Osteoblast (primary cell): Measurements from ENCODE around the gene JPH3. TPM values are rescaled to one million over a fixed set of nuclear protein-coding genes. Genes with fewer than 3 reads are reported as not detected.
A peak's percentile ranks its signal among the peaks of the same experiment; 100 is the strongest.

Source experiments
- DNase-seq: peaks from one replicate; pipeline ENCODE4 v3.0.0; 2011; ENCODE audit warnings: low spot score, mixed read lengths; ENCODE audit not compliant: insufficient read length; ENCODE audit errors: missing footprints
- H2AFZ ChIP-seq: 2 replicates; pipeline ENCODE4 v1.6.0; 2011; ENCODE audit warnings: mild to moderate bottlenecking, low read length
- H3K27ac ChIP-seq: 2 replicates; pipeline ENCODE4 v1.5.1; 2011; ENCODE audit warnings: mild to moderate bottlenecking, low read depth, low read length, moderate library complexity
- H3K27me3 ChIP-seq: 2 replicates; pipeline ENCODE4 v1.6.0; 2012; ENCODE audit warnings: mild to moderate bottlenecking, control low read depth, inconsistent platforms, low read length, moderate library complexity; ENCODE audit not compliant: insufficient read depth
- H3K36me3 ChIP-seq: 2 replicates; pipeline ENCODE4 v1.5.1; 2011; ENCODE audit warnings: mild to moderate bottlenecking, low read length, control low read depth, moderate library complexity; ENCODE audit not compliant: insufficient read depth
- H3K4me1 ChIP-seq: 2 replicates; pipeline ENCODE4 v1.5.1; 2011; ENCODE audit warnings: mild to moderate bottlenecking, low read length, control low read depth, moderate library complexity; ENCODE audit not compliant: insufficient read depth
- H3K4me2 ChIP-seq: 2 replicates; pipeline ENCODE4 v1.6.0; 2011; ENCODE audit warnings: mild to moderate bottlenecking, low read length; ENCODE audit not compliant: insufficient read depth
- H3K4me3 ChIP-seq: fragments of 200-600 bp; sonication (generic); 3 replicates; pipeline ENCODE4 v1.5.1; 2012; ENCODE audit warnings: mild to moderate bottlenecking, low read length, inconsistent platforms; ENCODE audit not compliant: insufficient read depth
- H3K79me2 ChIP-seq: 2 replicates; pipeline ENCODE4 v1.6.0; 2012; ENCODE audit warnings: mild to moderate bottlenecking, low read length, control low read depth, inconsistent platforms; ENCODE audit not compliant: insufficient read depth
- H3K9me3 ChIP-seq: 2 replicates; pipeline ENCODE4 v1.5.1; 2011; ENCODE audit warnings: low read depth, low read length, control low read depth
- H4K20me1 ChIP-seq: 2 replicates; pipeline ENCODE4 v1.6.0; 2012; ENCODE audit warnings: mild to moderate bottlenecking, low read length, control low read depth; ENCODE audit not compliant: insufficient read depth
- CTCF ChIP-seq: IDR thresholded peaks from 2 replicates; pipeline ENCODE4 v1.5.1; 2011; ENCODE audit warnings: mild to moderate bottlenecking, low read depth, low read length, moderate library complexity; ENCODE audit errors: extremely low read depth
- total RNA-seq: library from RNA; depleted of rRNA; stranded (reverse); fragments of >200 nt; gene quantifications from 2 replicates; pipeline ENCODE4 v1.2.3, GENCODE V29; 2012

The JPH3 gene
- total RNA-seq, 1 donor, result not detected

- Histone ChIP-seq H3K9me3 (no peaks in the 10 kb centered on the region), H3K4me2 (no peak overlapping the region), H3K36me3 (no peaks in the 10 kb centered on the region)
Observed at GRCh38 chr16:87690911-87691685, 88.8 kb downstream of the JPH3 start.

DNA sequence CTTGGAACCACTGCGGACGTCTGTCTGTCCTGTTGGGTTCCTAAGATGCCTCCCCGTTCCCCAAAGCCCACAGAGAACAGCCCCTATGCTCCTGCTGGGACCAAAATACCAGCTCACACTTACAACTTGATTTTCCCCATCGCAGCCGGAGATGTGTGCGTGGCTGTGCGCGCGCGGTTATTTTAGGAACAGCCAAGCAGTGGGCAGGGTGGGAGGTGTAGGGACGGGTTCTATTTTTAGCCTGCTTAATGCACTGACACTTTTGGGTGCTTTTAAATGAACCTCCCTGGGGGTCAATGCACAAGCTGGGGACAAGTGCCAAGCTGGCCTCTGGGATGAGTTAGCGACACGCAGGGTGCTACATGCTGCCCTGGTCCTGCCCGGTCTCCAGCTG is 89.4 kb downstream of the JPH3 start:
- H3K79me2 ChIP-seq, result no peaks in the 10 kb centered on the region
- TF ChIP-seq CTCF, result no peak
- no peaks in the 10 kb centered on the region for H3K36me3 ChIP-seq
- H3K4me3 ChIP-seq, result no peak overlapping the region
- no peaks in the 10 kb centered on the region for H3K4me1 ChIP-seq
- H3K9me3 ChIP-seq, result no peaks in the 10 kb centered on the region
- H3K4me2 ChIP-seq, result no peak overlapping the region
- no peak overlapping the region for H2AFZ ChIP-seq
- no peak overlapping the region for H3K27ac ChIP-seq
- peaks cover 11% of the 10 kb centered on the region for H3K27me3 ChIP-seq
- no peaks in the 10 kb centered on the region for H4K20me1 ChIP-seq
- peak; percentile 91 for DNase-seq

More at GRCh38 chr16:87690911-87691685, 88.8 kb downstream of the JPH3 start:
- H3K4me1 ChIP-seq, result no peaks in the 10 kb centered on the region
- TF ChIP-seq CTCF, result no peak
- H3K4me3 ChIP-seq, result no peak overlapping the region
- DNase-seq, result peak; percentile 90
- no peaks in the 10 kb centered on the region for H3K79me2 ChIP-seq
- H4K20me1 ChIP-seq, result no peaks in the 10 kb centered on the region
- H3K27ac ChIP-seq, result no peak overlapping the region
- H2AFZ ChIP-seq, result no peak overlapping the region
- peaks cover 16% of the 10 kb centered on the region for H3K27me3 ChIP-seq

- H3K79me2 ChIP-seq, result no peaks in the 10 kb centered on the region
- no peak for TF ChIP-seq CTCF
- no peaks in the 10 kb centered on the region for H3K4me1 ChIP-seq
Observed at GRCh38 chr16:87692176-87692575, 89.9 kb downstream of the JPH3 start.

GRCh38 chr16:87692756-87693155 is 90.4 kb downstream of the JPH3 start:
- no peak for TF ChIP-seq CTCF
- Histone ChIP-seq H3K27me3 (peaks cover 9% of the 10 kb centered on the region), H3K27ac (no peak overlapping the region), H3K9me3 (no peaks in the 10 kb centered on the region), H3K4me1 (no peaks in the 10 kb centered on the region), H2AFZ (no peak overlapping the region), H3K79me2 (no peaks in the 10 kb centered on the region), H3K4me3 (no peak overlapping the region), H3K4me2 (no peak overlapping the region), H4K20me1 (no peaks in the 10 kb centered on the region), H3K36me3 (no peaks in the 10 kb centered on the region)
- peak; percentile 92 for DNase-seq

More at GRCh38 chr16:87692176-87692575, 89.9 kb downstream of the JPH3 start:
- no peak overlapping the region for H3K4me3 ChIP-seq
- H3K9me3 ChIP-seq, result no peaks in the 10 kb centered on the region
- H3K36me3 ChIP-seq, result no peaks in the 10 kb centered on the region
- H3K27ac ChIP-seq, result no peak overlapping the region
- no peaks in the 10 kb centered on the region for H4K20me1 ChIP-seq
- H3K27me3 ChIP-seq, result peaks cover 9% of the 10 kb centered on the region
- peak; percentile 86 for DNase-seq
- H3K4me2 ChIP-seq, result no peak overlapping the region
- H2AFZ ChIP-seq, result no peak overlapping the region
